H1 (cell line): ENCODE results near the gene FRMD4A. TPM values are rescaled to one million over a fixed set of nuclear protein-coding genes. Genes with fewer than 3 reads are reported as not detected.

Experiments
- RXRA ChIP-seq: IDR thresholded peaks from 2 replicates; pipeline ENCODE4 v1.6.1; 2011; ENCODE audit warnings: low read depth, mild to moderate bottlenecking, low read length, moderate library complexity; ENCODE audit not compliant: insufficient read depth
- polyA plus RNA-seq, 7 experiments: library from polyadenylated mRNA; depleted of rRNA in 3 of 7; stranded (reverse) in 5 of 7; unstranded in 2 of 7; fragments of >200 nt in 5 of 7; fragments of 200-250 nt in 2 of 7; gene quantifications; 1 replicate in 5 of 7; 2 replicates in 1 of 7; 4 replicates in 1 of 7; pipeline versions ENCODE4 v1.2.1 to v1.2.3, GENCODE V29; 2011 to 2013; ENCODE audit warnings: missing spikeins in 2 of 7, mixed read lengths in 2 of 7
- total RNA-seq: library from RNA; stranded (reverse); fragmentation: NEBNext Ultra II Directional; extraction: Animal tissue kit (Norgen Biotek cat#: 25700); gene quantifications from 2 replicates; pipeline ENCODE4 v1.2.1, GENCODE V29; 2021
- TF ChIP-seq, protein P1 (sequence below): fragments of 300-600 bp; sonication (generic); IDR thresholded peaks from 2 replicates; pipeline ENCODE4 v1.7.1; 2012; ENCODE audit warnings: low read length, moderate library complexity, mild to moderate bottlenecking, inconsistent platforms; ENCODE audit not compliant: insufficient replicate concordance

FRMD4A gene
- total and polyA plus RNA-seq, 2 of the 8 experiments (the other 6 are each of a cell fraction or from before 2014, with no cell fraction given): 38.6 to 39.6 TPM

DNA sequence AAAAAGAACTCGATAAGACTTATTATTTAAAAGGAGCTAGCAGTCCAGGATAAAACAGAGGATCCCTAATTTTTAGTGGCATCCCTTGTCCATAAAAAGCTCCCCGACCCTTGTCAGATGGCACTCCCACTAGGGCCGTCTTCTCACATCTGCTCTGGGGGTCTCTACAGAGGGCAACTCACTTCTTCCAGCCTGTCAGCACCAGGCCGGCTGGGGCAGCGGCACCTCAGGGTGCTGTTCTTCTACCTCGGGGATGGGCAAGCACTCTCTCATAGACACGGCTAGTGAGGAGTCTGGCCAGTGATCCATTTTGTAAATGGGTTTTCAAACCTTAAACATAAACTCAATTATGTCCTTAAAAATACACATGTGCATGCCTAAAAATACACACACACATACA, 609.2 kb downstream of the FRMD4A start (continued):
- TF ChIP-seq, protein P1, sequence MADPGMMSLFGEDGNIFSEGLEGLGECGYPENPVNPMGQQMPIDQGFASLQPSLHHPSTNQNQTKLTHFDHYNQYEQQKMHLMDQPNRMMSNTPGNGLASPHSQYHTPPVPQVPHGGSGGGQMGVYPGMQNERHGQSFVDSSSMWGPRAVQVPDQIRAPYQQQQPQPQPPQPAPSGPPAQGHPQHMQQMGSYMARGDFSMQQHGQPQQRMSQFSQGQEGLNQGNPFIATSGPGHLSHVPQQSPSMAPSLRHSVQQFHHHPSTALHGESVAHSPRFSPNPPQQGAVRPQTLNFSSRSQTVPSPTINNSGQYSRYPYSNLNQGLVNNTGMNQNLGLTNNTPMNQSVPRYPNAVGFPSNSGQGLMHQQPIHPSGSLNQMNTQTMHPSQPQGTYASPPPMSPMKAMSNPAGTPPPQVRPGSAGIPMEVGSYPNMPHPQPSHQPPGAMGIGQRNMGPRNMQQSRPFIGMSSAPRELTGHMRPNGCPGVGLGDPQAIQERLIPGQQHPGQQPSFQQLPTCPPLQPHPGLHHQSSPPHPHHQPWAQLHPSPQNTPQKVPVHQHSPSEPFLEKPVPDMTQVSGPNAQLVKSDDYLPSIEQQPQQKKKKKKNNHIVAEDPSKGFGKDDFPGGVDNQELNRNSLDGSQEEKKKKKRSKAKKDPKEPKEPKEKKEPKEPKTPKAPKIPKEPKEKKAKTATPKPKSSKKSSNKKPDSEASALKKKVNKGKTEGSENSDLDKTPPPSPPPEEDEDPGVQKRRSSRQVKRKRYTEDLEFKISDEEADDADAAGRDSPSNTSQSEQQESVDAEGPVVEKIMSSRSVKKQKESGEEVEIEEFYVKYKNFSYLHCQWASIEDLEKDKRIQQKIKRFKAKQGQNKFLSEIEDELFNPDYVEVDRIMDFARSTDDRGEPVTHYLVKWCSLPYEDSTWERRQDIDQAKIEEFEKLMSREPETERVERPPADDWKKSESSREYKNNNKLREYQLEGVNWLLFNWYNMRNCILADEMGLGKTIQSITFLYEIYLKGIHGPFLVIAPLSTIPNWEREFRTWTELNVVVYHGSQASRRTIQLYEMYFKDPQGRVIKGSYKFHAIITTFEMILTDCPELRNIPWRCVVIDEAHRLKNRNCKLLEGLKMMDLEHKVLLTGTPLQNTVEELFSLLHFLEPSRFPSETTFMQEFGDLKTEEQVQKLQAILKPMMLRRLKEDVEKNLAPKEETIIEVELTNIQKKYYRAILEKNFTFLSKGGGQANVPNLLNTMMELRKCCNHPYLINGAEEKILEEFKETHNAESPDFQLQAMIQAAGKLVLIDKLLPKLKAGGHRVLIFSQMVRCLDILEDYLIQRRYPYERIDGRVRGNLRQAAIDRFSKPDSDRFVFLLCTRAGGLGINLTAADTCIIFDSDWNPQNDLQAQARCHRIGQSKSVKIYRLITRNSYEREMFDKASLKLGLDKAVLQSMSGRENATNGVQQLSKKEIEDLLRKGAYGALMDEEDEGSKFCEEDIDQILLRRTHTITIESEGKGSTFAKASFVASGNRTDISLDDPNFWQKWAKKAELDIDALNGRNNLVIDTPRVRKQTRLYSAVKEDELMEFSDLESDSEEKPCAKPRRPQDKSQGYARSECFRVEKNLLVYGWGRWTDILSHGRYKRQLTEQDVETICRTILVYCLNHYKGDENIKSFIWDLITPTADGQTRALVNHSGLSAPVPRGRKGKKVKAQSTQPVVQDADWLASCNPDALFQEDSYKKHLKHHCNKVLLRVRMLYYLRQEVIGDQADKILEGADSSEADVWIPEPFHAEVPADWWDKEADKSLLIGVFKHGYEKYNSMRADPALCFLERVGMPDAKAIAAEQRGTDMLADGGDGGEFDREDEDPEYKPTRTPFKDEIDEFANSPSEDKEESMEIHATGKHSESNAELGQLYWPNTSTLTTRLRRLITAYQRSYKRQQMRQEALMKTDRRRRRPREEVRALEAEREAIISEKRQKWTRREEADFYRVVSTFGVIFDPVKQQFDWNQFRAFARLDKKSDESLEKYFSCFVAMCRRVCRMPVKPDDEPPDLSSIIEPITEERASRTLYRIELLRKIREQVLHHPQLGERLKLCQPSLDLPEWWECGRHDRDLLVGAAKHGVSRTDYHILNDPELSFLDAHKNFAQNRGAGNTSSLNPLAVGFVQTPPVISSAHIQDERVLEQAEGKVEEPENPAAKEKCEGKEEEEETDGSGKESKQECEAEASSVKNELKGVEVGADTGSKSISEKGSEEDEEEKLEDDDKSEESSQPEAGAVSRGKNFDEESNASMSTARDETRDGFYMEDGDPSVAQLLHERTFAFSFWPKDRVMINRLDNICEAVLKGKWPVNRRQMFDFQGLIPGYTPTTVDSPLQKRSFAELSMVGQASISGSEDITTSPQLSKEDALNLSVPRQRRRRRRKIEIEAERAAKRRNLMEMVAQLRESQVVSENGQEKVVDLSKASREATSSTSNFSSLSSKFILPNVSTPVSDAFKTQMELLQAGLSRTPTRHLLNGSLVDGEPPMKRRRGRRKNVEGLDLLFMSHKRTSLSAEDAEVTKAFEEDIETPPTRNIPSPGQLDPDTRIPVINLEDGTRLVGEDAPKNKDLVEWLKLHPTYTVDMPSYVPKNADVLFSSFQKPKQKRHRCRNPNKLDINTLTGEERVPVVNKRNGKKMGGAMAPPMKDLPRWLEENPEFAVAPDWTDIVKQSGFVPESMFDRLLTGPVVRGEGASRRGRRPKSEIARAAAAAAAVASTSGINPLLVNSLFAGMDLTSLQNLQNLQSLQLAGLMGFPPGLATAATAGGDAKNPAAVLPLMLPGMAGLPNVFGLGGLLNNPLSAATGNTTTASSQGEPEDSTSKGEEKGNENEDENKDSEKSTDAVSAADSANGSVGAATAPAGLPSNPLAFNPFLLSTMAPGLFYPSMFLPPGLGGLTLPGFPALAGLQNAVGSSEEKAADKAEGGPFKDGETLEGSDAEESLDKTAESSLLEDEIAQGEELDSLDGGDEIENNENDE: no peak
- no peak for TF ChIP-seq RXRA
